Left ventricle myocardium inferior (tissue), 1 donor: Measurements from ENCODE around the gene CDH11. TPM values are rescaled to one million over a fixed set of nuclear protein-coding genes. Genes with fewer than 3 reads are reported as not detected.

ENCODE experiments used
- DNase-seq: peaks from one replicate; pipeline ENCODE4 v3.0.0-alpha.2; 2020
- H3K27ac ChIP-seq: fragments of 200-600 bp; replicated peaks from 2 replicates; pipeline ENCODE4 v1.8.0; 2021
- H3K27me3 ChIP-seq: fragments of 200-600 bp; 2 replicates; pipeline ENCODE4 v1.8.0; 2021; ENCODE audit warnings: low read depth
- H3K36me3 ChIP-seq: fragments of 200-600 bp; 2 replicates; pipeline ENCODE4 v1.8.0; 2021
- H3K4me1 ChIP-seq: fragments of 200-600 bp; 2 replicates; pipeline ENCODE4 v1.8.0; 2021
- H3K4me3 ChIP-seq: fragments of 200-600 bp; 2 replicates; pipeline ENCODE4 v1.8.0; 2021; ENCODE audit warnings: mild to moderate bottlenecking, moderate library complexity
- H3K9me3 ChIP-seq: fragments of 200-600 bp; replicated peaks from 2 replicates; pipeline ENCODE4 v1.8.0; 2021
- CTCF ChIP-seq: fragments of 200-600 bp; IDR thresholded peaks from 2 replicates; pipeline ENCODE4 v1.8.0; 2021; ENCODE audit warnings: antibody characterized with exemption, mild to moderate bottlenecking, borderline replicate concordance
- intact Hi-C: fragments of 100-400 bp; cut with micrococcal nuclease; formaldehyde crosslinking; loops from one replicate; pipeline ENCODE4 v1.11.0; 2022
- total RNA-seq: library from RNA; stranded (reverse); fragmentation: NEBNext Ultra II Directional; extraction: Animal tissue kit (Norgen Biotek cat#: 25700); gene quantifications from one replicate; pipeline ENCODE4 v1.2.1, GENCODE V29; 2021
- donor health status: DM: no; HTN: yes; CAD: no; lungs with severe emphysema.

Gene CDH11
- total RNA-seq, 1 donor from 2014 or later, result 20.9 TPM

GRCh38 chr16:65124596-65124995 lies 2.7 kb upstream of the CDH11 start:
- H3K27me3 ChIP-seq, result peaks cover 66% of the 10 kb centered on the region
- no peak for TF ChIP-seq CTCF
- no peaks in the 10 kb centered on the region for H3K36me3 ChIP-seq
- intact Hi-C loops, result loop anchor here (10.0 kb wide), 1 partner anchor 190 kb away; no protein-coding TSS in a partner anchor
- H3K9me3 ChIP-seq, result no peaks in the 10 kb centered on the region
- peaks cover 35% of the 10 kb centered on the region for H3K4me1 ChIP-seq
- no peak for DNase-seq
- no peak overlapping the region for H3K27ac ChIP-seq
- no peak overlapping the region for H3K4me3 ChIP-seq

- Histone ChIP-seq H3K27me3 (peaks cover 66% of the 10 kb centered on the region), H3K9me3 (no peaks in the 10 kb centered on the region), H3K36me3 (no peaks in the 10 kb centered on the region), H3K4me3 (peak overlapping the region; percentile 77), H3K4me1 (peaks cover 35% of the 10 kb centered on the region), H3K27ac (peak overlapping the region; percentile 86)
- no peak for DNase-seq
- no peak for TF ChIP-seq CTCF
- intact Hi-C loops, result loop anchor here (10.0 kb wide), 1 partner anchor 191 kb away; no protein-coding TSS in a partner anchor
Measured at GRCh38 chr16:65124212-65124548, 2.3 kb upstream of the CDH11 start.

- TF ChIP-seq CTCF, result no peak
- H3K36me3 ChIP-seq, result no peaks in the 10 kb centered on the region
- H3K9me3 ChIP-seq, result no peaks in the 10 kb centered on the region
- H3K27me3 ChIP-seq, result peaks cover 66% of the 10 kb centered on the region
- peak; percentile 39 for DNase-seq
- H3K4me1 ChIP-seq, result peaks cover 35% of the 10 kb centered on the region
- peak overlapping the region; percentile 86 for H3K27ac ChIP-seq
- intact Hi-C loops, result loop anchor here (10.0 kb wide), 1 partner anchor 191 kb away; no protein-coding TSS in a partner anchor
- peak overlapping the region; percentile 77 for H3K4me3 ChIP-seq
Measured at GRCh38 chr16:65123396-65124211, 1.7 kb upstream of the CDH11 start.

- intact Hi-C loops, result loop anchor here (10.0 kb wide), 1 partner anchor 192 kb away; no protein-coding TSS in a partner anchor
- peak; percentile 64 for DNase-seq
- H3K4me1 ChIP-seq, result peaks cover 41% of the 10 kb centered on the region
- no peaks in the 10 kb centered on the region for H3K9me3 ChIP-seq
- peaks cover 66% of the 10 kb centered on the region for H3K27me3 ChIP-seq
- TF ChIP-seq CTCF, result no peak
- H3K36me3 ChIP-seq, result no peaks in the 10 kb centered on the region
- peak overlapping the region; percentile 86 for H3K27ac ChIP-seq
- H3K4me3 ChIP-seq, result peak overlapping the region; percentile 77
Measured at GRCh38 chr16:65122724-65123395, 997 bp upstream of the CDH11 start.

- Histone ChIP-seq H3K4me1 (peaks cover 43% of the 10 kb centered on the region), H3K4me3 (peak overlapping the region; percentile 77), H3K27ac (peak overlapping the region; percentile 86), H3K27me3 (peaks cover 56% of the 10 kb centered on the region), H3K9me3 (no peaks in the 10 kb centered on the region), H3K36me3 (no peaks in the 10 kb centered on the region)
- DNase-seq, result peak; percentile 20
- TF ChIP-seq CTCF, result no peak
- intact Hi-C loops, result loop anchor here (10.0 kb wide), 1 partner anchor 194 kb away; no protein-coding TSS in a partner anchor
Measured at GRCh38 chr16:65120831-65121721, 787 bp downstream of the CDH11 start.
